AML-193 (cell line): ENCODE results near the gene FAM222B.
A peak's percentile ranks its signal among the peaks of the same experiment; 100 is the strongest.
"Not testable (repeated sequence)": the region's sequence is repeated elsewhere in the genome, so short reads cannot be mapped to it uniquely, and the experiment has no call there.

ENCODE experiments used
- DNase-seq, 2 experiments: peaks; one replicate each; lab custom pipeline; 2025; lab: John Stamatoyannopoulos, UW

FAM222B gene

DNA sequence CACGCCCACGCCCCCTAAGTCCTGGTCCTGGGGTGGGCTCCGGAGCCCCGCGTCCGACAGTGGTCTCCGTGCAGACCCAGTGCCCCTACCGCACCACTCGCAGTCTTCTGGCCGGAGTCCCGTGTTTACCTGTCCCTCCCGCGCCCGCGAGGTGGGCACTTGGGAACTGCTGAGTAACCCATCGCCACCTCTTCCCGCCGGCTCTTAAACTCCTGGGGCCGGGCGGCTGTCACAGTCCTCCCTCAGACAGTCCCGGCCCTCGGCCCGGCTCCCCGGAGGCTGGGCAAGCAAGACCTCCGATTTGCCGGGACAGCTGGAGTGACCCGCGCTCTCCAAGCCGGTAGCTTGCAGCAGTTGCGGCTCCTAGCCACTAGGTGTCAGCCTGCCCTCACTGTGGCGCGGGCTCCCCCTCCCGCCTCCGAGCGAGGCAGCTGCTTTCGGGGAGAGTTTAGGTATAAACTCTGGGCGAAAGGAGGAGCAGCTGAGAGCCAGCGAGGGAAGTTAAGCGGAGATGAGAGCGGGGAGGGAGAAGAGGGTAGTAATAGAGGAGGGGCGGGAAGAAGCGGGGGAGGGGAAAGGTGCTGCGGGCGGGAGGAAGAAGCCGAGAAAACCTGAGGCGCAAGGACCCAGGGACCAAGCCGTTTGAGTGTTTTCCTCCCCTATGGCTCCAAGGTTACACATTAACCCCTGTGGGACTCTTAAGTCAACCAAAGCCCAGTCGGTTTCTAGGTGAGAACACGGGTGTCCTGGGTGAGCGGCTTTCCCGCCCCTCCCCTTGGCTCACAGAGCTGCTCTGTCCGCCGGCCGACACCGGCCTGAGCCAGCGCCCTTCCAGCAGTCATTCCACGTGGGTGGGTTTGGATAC lies 115.7 kb downstream of the FAM222B start:
- peak; percentile 97 for DNase-seq

GRCh38 chr17:28726226-28726626 lies 116.4 kb downstream of the FAM222B start, which contains the start of gene TLCD1:
Gene TLCD1 (minus strand): TSS chr17:28726233. CDS start chr17:28726097, 136 bp downstream.
- DNase-seq, result peak; percentile 70 to 80

DNA sequence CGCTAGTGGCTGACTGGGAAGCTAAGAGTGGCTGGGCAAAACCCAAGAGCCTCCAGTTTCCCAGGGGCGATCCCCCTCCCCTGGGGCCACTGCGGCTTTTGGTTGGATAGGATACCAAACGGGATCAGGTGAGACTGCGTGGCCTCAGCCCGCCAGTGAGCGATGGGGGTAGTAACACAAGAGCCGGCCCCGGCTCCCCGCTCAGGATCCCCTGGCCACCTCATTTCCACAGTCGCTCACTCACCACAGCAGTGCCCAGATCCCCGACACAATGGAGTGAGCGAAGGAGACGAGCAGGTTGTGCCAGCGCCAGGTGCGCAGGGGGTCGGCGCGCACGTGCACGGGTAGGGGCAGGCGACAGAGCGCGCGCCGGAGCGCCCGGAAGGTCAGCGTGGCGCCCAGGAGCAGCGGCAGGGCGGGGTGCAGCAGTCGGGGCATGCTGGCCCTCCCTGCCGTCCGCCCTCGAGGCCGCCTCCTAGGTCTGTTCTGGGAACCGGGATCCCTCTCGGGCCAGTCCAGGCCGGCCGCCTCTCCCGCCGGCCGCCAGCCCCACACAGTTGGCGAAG lies 116.8 kb downstream of the FAM222B start:
- DNase-seq, result peak; percentile 70 to 80

GRCh38 chr17:28725166-28725659 lies 117.4 kb downstream of the FAM222B start:
- DNase-seq, result peak in 1 of 2 experiments; percentile 47

GRCh38 chr17:28724500-28725165 lies 118.0 kb downstream of the FAM222B start:
- no peak for DNase-seq

DNA sequence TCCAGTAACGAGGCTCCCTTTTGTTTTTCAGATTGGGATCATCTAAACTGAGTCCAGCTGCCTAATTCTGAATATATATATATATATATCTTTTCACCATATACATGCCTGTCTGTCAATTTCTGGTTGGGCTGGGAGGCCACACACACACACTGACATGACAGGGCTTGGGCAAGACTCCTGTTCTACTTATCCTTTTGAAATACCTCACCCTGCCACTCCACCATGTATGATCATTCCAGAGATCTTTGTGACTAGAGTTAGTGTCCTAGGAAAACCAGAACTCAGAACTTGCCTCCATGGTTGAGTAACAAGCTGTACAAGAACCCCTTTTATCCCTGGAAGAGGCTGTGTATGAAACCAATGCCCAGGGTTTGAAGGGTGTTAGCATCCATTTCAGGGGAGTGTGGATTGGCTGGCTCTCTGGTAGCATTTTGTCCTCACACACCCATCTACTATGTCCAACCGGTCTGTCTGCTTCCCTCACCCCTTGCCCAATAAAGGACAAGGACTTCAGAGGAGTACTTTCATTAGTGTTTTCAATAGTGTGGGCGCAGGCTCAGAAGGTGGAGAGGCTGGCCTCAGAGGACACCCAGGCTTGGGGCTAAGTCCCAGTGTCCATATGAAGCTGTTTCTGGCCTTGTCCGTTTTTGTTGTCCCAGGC lies 118.6 kb downstream of the FAM222B start:
- not testable (repeated sequence) for DNase-seq

- no peak for DNase-seq
These were observed 119.3 kb downstream of the FAM222B start for GRCh38 chr17:28723159-28723835.

DNA sequence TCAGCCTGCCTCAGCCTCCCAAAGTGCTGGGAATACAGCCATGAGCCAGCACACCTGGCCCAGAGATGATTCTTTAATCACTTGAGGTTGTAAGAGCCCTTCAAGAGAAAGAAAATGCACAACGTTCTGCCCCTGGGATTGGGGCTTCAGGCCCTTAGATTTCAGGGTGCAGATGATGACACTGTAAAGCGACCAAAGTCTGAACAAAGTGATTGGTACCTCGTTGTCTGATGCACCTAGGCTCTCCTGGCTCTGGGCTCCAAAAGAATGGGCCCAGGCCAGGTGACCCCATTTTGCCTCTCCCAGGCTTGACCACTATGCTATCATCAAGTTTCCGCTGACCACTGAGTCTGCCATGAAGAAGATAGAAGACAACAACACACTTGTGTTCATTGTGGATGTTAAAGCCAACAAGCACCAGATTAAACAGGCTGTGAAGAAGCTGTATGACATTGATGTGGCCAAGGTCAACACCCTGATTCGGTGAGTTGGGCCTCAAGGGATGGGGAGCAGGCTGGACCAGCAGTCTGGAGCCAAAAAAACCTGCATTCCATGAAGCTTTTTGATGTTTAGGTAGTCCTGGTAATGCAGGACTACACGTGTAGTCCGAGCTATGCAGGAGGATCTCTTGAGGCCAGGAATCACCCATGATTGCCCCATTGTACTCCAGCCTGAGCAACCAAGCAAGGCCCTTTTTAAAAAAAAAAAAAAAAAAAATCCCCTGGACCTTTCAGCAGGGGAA lies 120.0 kb downstream of the FAM222B start:
- no peak for DNase-seq

GRCh38 chr17:28720997-28721329 lies 121.6 kb downstream of the FAM222B start:
- DNase-seq, result not testable (repeated sequence)

- DNase-seq, result peak; percentile 20 to 34
These were observed 122.2 kb downstream of the FAM222B start for GRCh38 chr17:28720247-28720996.

GRCh38 chr17:28719021-28719433 lies 123.6 kb downstream of the FAM222B start:
- no peak for DNase-seq

GRCh38 chr17:28718333-28719020 lies 124.1 kb downstream of the FAM222B start:
- no peak for DNase-seq

GRCh38 chr17:28717578-28718332 lies 124.8 kb downstream of the FAM222B start, which contains the start of gene RAB34:
Gene RAB34 (minus strand): TSS chr17:28717868. CDS start chr17:28717266, 602 bp downstream.
- DNase-seq, result no peak

- DNase-seq, result no peak
These were observed 125.6 kb downstream of the FAM222B start for GRCh38 chr17:28716740-28717577.

DNA sequence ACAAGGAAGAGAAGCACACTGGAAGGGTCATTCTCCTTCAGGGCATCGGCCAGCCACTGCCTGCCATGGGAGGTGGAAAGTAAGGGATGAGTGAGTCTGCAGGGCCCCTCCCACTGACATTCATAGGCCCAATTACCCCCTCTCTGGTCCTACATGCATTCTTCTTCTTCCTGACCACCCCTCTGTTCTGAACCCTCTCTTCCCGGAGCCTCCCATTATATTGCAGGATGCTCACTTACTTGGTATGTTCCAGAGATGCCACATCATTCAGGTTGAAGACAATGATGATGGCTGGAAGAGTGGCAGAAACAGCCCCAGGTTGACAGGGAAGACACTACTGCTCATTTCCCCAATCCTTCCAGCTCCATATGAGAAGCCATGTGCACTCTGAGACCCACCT lies 127.4 kb downstream of the FAM222B start:
- DNase-seq, result no peak

DNA sequence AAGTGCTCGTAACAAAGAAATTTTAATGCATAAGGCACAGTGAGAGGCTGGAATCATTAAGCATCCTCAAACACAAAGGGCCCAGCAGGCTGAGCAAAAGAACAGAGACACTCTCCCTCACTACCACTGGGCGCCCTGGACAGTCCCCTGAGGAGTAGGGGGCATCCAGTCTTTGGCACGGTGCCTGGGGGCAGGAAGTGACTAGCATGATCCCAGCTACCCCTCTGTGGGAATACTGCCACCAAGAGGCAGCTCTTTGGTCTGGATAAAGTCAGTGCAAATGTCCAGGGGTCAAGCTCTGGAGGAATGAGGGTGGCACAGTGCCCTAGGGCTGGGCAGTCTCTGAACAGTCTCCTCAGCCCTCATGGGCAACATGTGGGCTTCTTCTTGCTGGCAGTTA lies 128.3 kb downstream of the FAM222B start:
- DNase-seq, result no peak

- DNase-seq, result no peak
These were observed 129.7 kb downstream of the FAM222B start for GRCh38 chr17:28712705-28713415.
